DMS53 treated with DMSO at 0.1 percent for 48 hours (cell line): ENCODE data around the gene ABCG2.

ENCODE experiments used
- DNase-seq: peaks from one replicate; lab custom pipeline; 2025; ENCODE audit not compliant: unreplicated experiment; lab: John Stamatoyannopoulos, UW

Gene ABCG2

GRCh38 chr4:88075336-88075735, 83.1 kb downstream of the ABCG2 start:
- DNase-seq: no peak

- no peak for DNase-seq
These were observed 88.4 kb downstream of the ABCG2 start for GRCh38 chr4:88070031-88070430.

- DNase-seq: no peak
These were observed 94.0 kb downstream of the ABCG2 start for GRCh38 chr4:88064410-88064809.

GRCh38 chr4:88063634-88064296, 94.7 kb downstream of the ABCG2 start:
- DNase-seq: no peak

- DNase-seq: no peak
These were observed 95.6 kb downstream of the ABCG2 start for GRCh38 chr4:88062843-88063242.

- no peak for DNase-seq
These were observed 96.1 kb downstream of the ABCG2 start for GRCh38 chr4:88062311-88062710.

- DNase-seq: no peak
These were observed 98.0 kb downstream of the ABCG2 start for GRCh38 chr4:88060431-88060830.

- DNase-seq: no peak
These were observed 98.7 kb downstream of the ABCG2 start for GRCh38 chr4:88059766-88060165.

- DNase-seq: no peak
These were observed 100.1 kb downstream of the ABCG2 start for GRCh38 chr4:88058295-88058694.

- peak; percentile 38 for DNase-seq
These were observed 103.5 kb downstream of the ABCG2 start for GRCh38 chr4:88054901-88055300.

- no peak for DNase-seq
These were observed 104.2 kb downstream of the ABCG2 start for GRCh38 chr4:88054229-88054628.

GRCh38 chr4:88045021-88045420, 113.4 kb downstream of the ABCG2 start:
- DNase-seq: no peak

- no peak for DNase-seq
These were observed 114.7 kb downstream of the ABCG2 start for GRCh38 chr4:88043586-88044340.

- no peak for DNase-seq
These were observed 115.4 kb downstream of the ABCG2 start for GRCh38 chr4:88043001-88043400.

GRCh38 chr4:88041626-88042025, 116.8 kb downstream of the ABCG2 start:
- DNase-seq: no peak

GRCh38 chr4:88040707-88041106, 117.7 kb downstream of the ABCG2 start:
- DNase-seq: no peak
